Subcutaneous adipose tissue (tissue), 4 donors: ENCODE results near the gene RHEB. TPM values are rescaled to one million over a fixed set of nuclear protein-coding genes. Genes with fewer than 3 reads are reported as not detected.

Source experiments
- total RNA-seq, 4 donors: library from RNA; depleted of rRNA; stranded (reverse); fragments of >200 nt; gene quantifications; one replicate each; pipeline ENCODE4 v1.1.0, GENCODE V29; 2016
- TF ChIP-seq, protein P1 (sequence below): fragments of 450-650 bp; IDR thresholded peaks from one replicate; pipeline ENCODE4 v1.5.1; 2016; ENCODE audit warnings: low read depth, mild to moderate bottlenecking, control low read depth, antibody characterized with exemption, moderate library complexity

The RHEB gene
- total RNA-seq, 4 donors from 2014 or later, result 98.1 to 132 (median 106) TPM

DNA sequence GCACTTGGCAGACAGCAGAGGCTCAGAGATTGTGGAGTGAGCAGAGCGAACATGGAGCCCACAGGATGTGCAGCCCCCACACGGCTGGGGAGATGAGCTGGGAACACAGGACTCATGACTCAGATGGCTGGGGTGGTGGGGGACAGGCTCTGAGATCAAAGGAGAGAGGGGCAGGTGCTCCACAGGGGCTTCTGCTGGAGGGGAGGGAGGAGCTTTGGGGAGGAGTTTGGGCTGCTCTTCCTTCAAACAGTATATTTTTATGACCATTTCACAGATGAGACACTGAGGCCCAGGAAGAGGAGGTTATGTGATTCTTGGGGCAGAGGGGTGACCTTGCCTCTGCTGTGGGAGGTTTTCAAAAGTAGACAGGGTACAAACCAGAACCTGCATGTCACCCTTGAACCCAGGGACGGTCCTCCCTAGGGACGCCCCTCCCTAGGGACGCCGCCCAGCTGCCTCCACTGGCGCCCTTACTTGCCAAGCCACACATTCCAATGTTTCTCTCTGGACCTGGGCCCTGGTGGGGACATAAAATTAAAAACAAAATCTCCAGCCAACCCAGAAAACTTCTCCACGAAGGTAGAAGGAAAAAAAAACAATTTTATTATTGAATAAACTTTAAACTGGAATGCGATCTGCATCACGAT, 78.8 kb downstream of the RHEB start:
- TF ChIP-seq, protein P1, sequence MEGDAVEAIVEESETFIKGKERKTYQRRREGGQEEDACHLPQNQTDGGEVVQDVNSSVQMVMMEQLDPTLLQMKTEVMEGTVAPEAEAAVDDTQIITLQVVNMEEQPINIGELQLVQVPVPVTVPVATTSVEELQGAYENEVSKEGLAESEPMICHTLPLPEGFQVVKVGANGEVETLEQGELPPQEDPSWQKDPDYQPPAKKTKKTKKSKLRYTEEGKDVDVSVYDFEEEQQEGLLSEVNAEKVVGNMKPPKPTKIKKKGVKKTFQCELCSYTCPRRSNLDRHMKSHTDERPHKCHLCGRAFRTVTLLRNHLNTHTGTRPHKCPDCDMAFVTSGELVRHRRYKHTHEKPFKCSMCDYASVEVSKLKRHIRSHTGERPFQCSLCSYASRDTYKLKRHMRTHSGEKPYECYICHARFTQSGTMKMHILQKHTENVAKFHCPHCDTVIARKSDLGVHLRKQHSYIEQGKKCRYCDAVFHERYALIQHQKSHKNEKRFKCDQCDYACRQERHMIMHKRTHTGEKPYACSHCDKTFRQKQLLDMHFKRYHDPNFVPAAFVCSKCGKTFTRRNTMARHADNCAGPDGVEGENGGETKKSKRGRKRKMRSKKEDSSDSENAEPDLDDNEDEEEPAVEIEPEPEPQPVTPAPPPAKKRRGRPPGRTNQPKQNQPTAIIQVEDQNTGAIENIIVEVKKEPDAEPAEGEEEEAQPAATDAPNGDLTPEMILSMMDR, result no peak

DNA sequence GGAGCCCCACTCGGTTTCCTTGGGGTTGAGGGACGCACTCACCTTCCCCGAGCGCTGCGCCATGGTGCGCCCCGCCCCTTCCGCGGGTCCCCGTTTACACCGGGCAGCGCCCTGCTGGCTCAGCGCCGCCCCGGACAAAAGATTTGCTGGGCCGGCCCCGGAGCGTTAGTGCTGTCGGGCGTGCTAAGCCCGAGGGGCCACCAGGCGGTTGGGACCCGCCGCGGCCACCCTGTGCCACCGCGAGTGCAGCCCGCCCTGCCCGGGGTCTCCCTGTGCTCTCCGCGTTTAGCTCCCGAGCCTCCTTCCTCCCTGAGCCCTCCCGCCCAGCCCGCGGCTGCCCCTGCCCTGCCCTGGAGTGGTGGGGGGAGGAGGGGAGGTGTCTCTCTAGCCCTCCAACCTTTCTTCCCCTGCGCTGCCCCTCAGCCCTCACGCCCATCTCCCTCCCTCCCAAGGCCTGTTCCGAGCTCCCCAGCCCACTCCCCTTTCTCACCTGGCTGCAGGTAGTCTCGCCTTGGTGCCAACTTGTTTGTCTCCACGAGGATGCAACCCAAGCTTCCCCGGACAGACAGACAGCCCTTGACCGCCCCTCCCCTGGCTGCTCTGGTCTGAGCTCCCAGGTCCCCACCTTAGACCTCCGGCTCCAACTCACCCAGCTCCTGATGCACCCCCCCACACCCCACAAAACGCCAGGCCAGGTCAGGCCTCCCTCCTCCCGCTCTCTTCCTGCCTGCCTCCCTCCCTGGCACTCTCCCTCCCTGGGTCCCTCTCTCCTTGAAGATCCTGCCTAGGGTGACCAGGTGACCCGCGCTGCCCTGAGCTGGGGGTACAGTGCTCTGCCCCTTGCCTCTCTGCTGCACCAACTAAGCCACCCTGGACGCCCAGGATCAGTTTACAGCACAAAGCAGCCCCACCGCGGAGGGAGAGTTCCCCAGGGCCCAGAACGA, 79.6 kb downstream of the RHEB start, which contains the start of gene CRYGN:
CRYGN (minus strand) TSS at position 287 of the 944 bp plus-strand sequence; CDS start at position 63, 224 bp downstream.
- TF ChIP-seq, protein P1, result no peak

DNA sequence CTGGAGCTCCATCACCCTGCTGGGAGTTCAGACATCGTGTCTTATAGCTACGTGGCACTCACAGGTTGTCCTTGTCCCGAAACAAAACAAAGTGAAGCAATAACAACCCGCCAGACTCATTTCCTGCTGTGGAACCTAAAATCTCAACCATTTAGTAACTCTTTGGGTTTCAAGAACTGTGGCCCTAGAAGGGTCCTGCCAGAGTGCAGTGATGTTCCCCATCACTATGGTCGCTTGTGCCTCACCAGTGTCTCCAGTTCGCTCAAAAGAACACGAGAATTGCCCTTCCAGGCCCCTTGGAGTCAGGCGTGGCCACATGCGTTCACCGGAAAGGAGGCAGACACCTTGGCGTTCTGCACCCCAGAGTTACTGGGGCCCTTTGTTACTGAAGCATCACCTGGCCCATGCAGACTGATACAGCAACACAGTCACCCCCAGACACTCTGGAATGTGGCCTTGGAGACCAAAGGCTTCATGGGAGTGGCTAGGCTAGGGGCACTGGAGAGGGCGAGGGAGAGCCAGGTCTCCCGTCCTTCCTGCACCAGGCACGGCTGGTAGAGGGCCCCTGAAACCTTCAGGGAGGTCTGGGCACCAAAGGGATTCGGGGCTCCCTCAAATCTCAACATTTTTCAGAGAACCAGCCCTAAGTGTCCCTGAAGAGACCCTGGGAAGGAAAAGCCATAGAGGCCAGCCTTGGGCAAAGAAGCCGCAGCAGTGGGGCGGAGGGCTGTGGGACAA, 80.7 kb downstream of the RHEB start:
- TF ChIP-seq, protein P1, result no peak

DNA sequence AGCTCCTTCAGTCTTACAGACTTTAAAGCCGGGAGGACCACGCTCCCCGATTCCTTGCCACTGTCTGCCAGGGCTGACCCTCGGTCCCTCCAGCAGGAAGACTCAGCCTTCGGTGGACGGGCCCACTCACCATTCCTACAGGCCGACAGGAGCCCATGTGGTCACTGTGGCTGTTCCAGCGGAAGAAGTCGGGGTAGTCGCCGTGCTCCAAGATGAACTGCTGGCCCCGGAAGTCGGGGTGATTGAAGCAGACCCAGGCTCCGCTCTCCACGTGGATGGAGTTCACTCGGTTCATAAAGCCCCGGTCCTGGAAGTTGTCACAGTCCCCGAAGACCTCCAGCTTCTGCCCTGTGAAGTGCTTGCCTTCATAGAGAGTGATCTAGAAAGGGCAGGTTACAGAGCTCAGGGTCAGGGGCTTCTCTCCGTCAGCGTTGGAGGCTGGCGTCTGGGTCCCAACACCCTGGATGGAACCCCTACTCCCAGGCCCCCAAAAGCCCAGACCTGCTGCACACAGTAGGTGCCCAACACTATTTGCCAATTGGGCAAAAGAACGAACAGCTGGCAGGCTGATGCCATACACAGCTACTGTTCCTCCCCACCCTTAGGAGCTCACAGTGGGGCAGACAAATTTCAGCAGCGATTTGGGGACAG, 81.7 kb downstream of the RHEB start:
- TF ChIP-seq, protein P1, result no peak

DNA sequence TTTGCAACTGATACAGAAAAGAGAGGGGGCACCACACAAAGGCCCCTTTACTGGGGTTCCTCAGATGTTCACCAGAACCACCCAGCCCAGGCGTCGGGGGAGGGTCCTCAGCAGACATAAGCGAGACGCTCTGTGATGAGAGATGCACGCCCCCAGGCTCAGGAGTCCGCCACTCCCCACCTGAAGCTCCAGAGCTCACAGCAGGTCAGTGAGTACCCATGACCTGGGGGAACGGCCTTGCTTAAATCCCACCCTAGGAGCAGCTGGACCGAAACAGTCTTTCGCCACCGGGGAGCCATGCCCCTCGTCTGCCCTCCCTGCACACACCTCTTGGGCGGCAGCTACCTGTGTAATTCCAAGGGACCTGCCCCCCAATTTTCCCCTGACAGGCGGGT, 82.5 kb downstream of the RHEB start:
- TF ChIP-seq, protein P1, result no peak

DNA sequence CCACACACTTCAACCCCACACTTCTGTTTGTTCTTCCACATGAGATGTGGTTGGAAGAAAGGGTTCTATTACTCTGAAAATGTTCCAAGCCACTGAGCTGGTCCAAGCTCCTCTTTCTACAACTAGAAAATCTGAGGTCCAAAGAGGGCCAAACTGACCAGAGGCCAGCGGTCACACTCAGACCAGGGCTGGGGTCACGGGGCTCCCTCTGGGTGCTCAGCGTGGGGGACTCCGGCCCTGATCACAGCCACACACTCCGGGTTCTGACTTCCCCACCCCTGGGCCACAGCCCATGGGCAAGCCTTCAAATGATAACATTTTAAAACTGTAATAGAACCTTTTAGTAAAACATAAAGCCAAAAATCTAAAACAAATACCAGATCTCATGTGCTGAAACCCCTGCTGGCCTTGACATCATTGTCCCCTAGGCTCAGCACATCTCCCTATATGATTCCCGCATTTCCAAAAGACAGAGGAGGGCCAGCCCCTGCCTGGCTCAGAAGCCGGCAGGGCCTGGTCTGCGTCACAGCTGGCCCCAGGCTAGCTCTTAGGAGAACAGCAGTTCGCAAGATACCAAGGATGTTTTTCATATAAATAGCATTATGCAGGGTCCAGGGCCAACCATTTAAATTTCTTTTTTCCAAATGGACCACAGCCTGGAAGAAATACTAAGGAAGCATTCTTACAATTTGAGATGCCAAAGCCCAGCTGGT, 83.1 kb downstream of the RHEB start:
- TF ChIP-seq, protein P1, result no peak
